ENCODE data around the gene RAD51B. TPM values are rescaled to one million over a fixed set of nuclear protein-coding genes. Genes with fewer than 3 reads are reported as not detected.
A peak's percentile ranks its signal among the peaks of the same experiment; 100 is the strongest.

The RAD51B gene
- polyA plus RNA-seq, 1 donor (not counting 4 experiments of a cell fraction or from before 2014, with no cell fraction given): 13.3 TPM

DNA sequence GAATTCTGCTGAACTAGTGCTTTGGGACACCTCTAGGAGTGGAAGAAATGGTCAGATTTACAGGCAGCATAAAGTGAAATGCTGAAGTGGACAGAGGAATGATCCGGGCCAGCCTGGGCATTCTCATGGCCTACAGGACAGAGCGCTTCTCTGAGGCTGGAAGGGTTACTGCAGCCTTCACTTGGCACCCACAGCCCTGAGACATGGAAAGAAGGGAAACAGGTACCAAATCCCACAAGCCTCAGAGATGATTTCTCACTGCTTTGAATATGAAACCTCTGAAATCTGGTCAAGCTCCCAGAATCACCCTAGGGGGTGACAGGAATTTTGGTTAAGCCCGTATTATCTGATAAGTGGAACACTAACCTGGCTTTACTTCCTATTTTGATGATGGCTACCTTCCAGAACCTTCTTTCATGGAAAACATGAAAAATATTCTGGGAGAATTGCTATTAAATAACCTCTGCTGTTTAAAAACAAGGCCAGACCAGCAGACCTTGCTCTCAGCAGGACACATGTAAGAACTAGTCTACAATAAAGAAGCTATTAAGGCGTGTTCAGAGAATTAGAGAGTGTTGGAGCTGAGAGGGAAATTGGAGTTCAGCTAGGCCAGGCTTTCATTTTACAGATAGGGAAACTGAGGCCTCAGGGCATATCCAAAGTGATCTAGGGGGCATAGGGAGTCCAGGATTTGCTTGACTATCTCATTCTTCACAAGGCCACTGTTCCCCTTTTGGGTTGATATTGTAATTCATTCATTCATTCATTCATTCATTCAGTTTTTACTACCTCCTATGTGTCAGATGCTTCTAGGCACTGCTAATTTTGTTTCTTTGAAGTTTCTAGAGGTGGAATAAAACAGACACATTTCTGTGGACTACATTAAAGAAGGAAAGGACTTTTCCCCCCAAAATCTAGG is 691.8 kb downstream of the RAD51B start:
- DNase-seq (ENCODE audit: low read depth, low spot score) (no peak), FAIRE-seq (peak; percentile 13)
- Histone ChIP-seq H3K9ac (ENCODE audit: control insufficient read depth, extremely low read depth, insufficient read depth, low read length) (no peak overlapping the region), H3K4me2 (ENCODE audit: control insufficient read depth, extremely low read depth, insufficient read depth, low read depth, low read length) (no peak overlapping the region), H3K4me3 (ENCODE audit: control insufficient read depth in 2 of 3, extremely low read depth in 1 of 3, insufficient read depth in 2 of 3, low read depth in 1 of 3, low read length in 3 of 3) (no peak overlapping the region), H3K9me1 (ENCODE audit: control insufficient read depth, extremely low read depth, insufficient read depth, low read length) (no peaks in the 10 kb centered on the region), H3K27me3 (ENCODE audit: control insufficient read depth, extremely low read depth, insufficient read depth, low read length) (no peaks in the 10 kb centered on the region), H3K9me3 (ENCODE audit: control insufficient read depth, low read depth, low read length) (peaks cover 3% of the 10 kb centered on the region), H3K27ac (ENCODE audit: control insufficient read depth, insufficient read depth, low read length) (no peak overlapping the region), H2AFZ (ENCODE audit: control insufficient read depth, low read length) (no peak overlapping the region), H3K36me3 (ENCODE audit: control insufficient read depth in 2 of 2, extremely low read depth in 1 of 2, insufficient read depth in 2 of 2, low read length in 2 of 2) (no peaks in the 10 kb centered on the region), H3K79me2 (ENCODE audit: control insufficient read depth, insufficient read depth, low read length) (no peaks in the 10 kb centered on the region), H4K20me1 (ENCODE audit: control insufficient read depth, extremely low read depth, insufficient read depth, low read length) (no peaks in the 10 kb centered on the region), H3K4me1 (ENCODE audit: control insufficient read depth, extremely low read depth, insufficient read depth, low read length) (peaks cover 58% of the 10 kb centered on the region)
- TF ChIP-seq EZH2 (IDR thresholded peaks at IDR 0.05; ENCODE audit: low read length) (no peak), CTCF (optimal IDR thresholded peaks at IDR 0.05 in 1 of 3, IDR thresholded peaks at IDR 0.05 in 1 of 3, conservative IDR thresholded peaks at IDR 0.05 in 1 of 3; ENCODE audit: extremely low read depth in 1 of 3, insufficient read depth in 2 of 3, low read length in 3 of 3) (peak in 2 of 3 experiments; percentile 13 to 17)
- dilution Hi-C loops (cut with MboI; ENCODE audit: extremely low pct_ligation_motif_present, low sequenced_read_pairs): no loop called here

DNA sequence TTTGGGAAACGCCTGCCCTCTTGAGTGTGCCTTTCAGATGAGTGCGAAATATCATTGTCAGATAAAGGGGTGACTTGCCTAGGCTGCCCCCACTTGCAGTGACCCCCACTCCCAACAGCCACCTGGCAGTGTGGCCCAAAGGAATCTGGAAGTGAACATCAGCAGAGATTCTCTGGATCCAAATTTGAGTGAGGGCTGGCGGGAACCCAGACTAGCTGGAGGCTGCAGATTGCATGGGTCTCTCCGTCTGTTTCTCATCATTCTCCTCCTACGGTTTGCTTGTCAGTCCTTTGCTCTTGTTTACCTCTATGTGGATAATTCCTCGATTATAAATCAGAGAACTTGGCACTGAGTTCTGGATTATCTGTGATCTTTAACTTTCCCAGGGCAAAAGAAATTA is 692.5 kb downstream of the RAD51B start:
- dilution Hi-C loops (cut with MboI; ENCODE audit: extremely low pct_ligation_motif_present, low sequenced_read_pairs): no loop called here
- no peak for FAIRE-seq
- Histone ChIP-seq H3K9ac (ENCODE audit: control insufficient read depth, extremely low read depth, insufficient read depth, low read length) (no peak overlapping the region), H3K79me2 (ENCODE audit: control insufficient read depth, insufficient read depth, low read length) (no peaks in the 10 kb centered on the region), H3K4me2 (ENCODE audit: control insufficient read depth, extremely low read depth, insufficient read depth, low read depth, low read length) (no peak overlapping the region), H3K36me3 (ENCODE audit: control insufficient read depth in 2 of 2, extremely low read depth in 1 of 2, insufficient read depth in 2 of 2, low read length in 2 of 2) (no peaks in the 10 kb centered on the region), H3K27ac (ENCODE audit: control insufficient read depth, insufficient read depth, low read length) (no peak overlapping the region), H3K9me1 (ENCODE audit: control insufficient read depth, extremely low read depth, insufficient read depth, low read length) (no peaks in the 10 kb centered on the region), H3K9me3 (ENCODE audit: control insufficient read depth, low read depth, low read length) (peaks cover 3% of the 10 kb centered on the region), H4K20me1 (ENCODE audit: control insufficient read depth, extremely low read depth, insufficient read depth, low read length) (no peaks in the 10 kb centered on the region), H3K4me1 (ENCODE audit: control insufficient read depth, extremely low read depth, insufficient read depth, low read length) (peaks cover 51% of the 10 kb centered on the region), H3K27me3 (ENCODE audit: control insufficient read depth, extremely low read depth, insufficient read depth, low read length) (no peaks in the 10 kb centered on the region), H2AFZ (ENCODE audit: control insufficient read depth, low read length) (no peak overlapping the region), H3K4me3 (ENCODE audit: control insufficient read depth in 2 of 3, extremely low read depth in 1 of 3, insufficient read depth in 2 of 3, low read depth in 1 of 3, low read length in 3 of 3) (no peak overlapping the region)
- DNase-seq (ENCODE audit: low read depth, low spot score): no peak
- TF ChIP-seq CTCF (optimal IDR thresholded peaks at IDR 0.05 in 1 of 3, IDR thresholded peaks at IDR 0.05 in 1 of 3, conservative IDR thresholded peaks at IDR 0.05 in 1 of 3; ENCODE audit: extremely low read depth in 1 of 3, insufficient read depth in 2 of 3, low read length in 3 of 3) (no peak), EZH2 (IDR thresholded peaks at IDR 0.05; ENCODE audit: low read length) (no peak)

All from keratinocyte (primary cell).